Osteoblast (primary cell): ENCODE data around the gene ADGRL3. TPM values are rescaled to one million over a fixed set of nuclear protein-coding genes. Genes with fewer than 3 reads are reported as not detected.

Experiments
- DNase-seq: peaks from one replicate; pipeline ENCODE4 v3.0.0; 2011; ENCODE audit warnings: low spot score, mixed read lengths; ENCODE audit not compliant: insufficient read length; ENCODE audit errors: missing footprints
- H2AFZ ChIP-seq: 2 replicates; pipeline ENCODE4 v1.6.0; 2011; ENCODE audit warnings: mild to moderate bottlenecking, low read length
- H3K27ac ChIP-seq: 2 replicates; pipeline ENCODE4 v1.5.1; 2011; ENCODE audit warnings: mild to moderate bottlenecking, low read depth, low read length, moderate library complexity
- H3K27me3 ChIP-seq: 2 replicates; pipeline ENCODE4 v1.6.0; 2012; ENCODE audit warnings: mild to moderate bottlenecking, control low read depth, inconsistent platforms, low read length, moderate library complexity; ENCODE audit not compliant: insufficient read depth
- H3K36me3 ChIP-seq: 2 replicates; pipeline ENCODE4 v1.5.1; 2011; ENCODE audit warnings: mild to moderate bottlenecking, low read length, control low read depth, moderate library complexity; ENCODE audit not compliant: insufficient read depth
- H3K4me1 ChIP-seq: 2 replicates; pipeline ENCODE4 v1.5.1; 2011; ENCODE audit warnings: mild to moderate bottlenecking, low read length, control low read depth, moderate library complexity; ENCODE audit not compliant: insufficient read depth
- H3K4me2 ChIP-seq: 2 replicates; pipeline ENCODE4 v1.6.0; 2011; ENCODE audit warnings: mild to moderate bottlenecking, low read length; ENCODE audit not compliant: insufficient read depth
- H3K4me3 ChIP-seq: fragments of 200-600 bp; sonication (generic); 3 replicates; pipeline ENCODE4 v1.5.1; 2012; ENCODE audit warnings: mild to moderate bottlenecking, low read length, inconsistent platforms; ENCODE audit not compliant: insufficient read depth
- H3K79me2 ChIP-seq: 2 replicates; pipeline ENCODE4 v1.6.0; 2012; ENCODE audit warnings: mild to moderate bottlenecking, low read length, control low read depth, inconsistent platforms; ENCODE audit not compliant: insufficient read depth
- H3K9me3 ChIP-seq: 2 replicates; pipeline ENCODE4 v1.5.1; 2011; ENCODE audit warnings: low read depth, low read length, control low read depth
- H4K20me1 ChIP-seq: 2 replicates; pipeline ENCODE4 v1.6.0; 2012; ENCODE audit warnings: mild to moderate bottlenecking, low read length, control low read depth; ENCODE audit not compliant: insufficient read depth
- total RNA-seq: library from RNA; depleted of rRNA; stranded (reverse); fragments of >200 nt; gene quantifications from 2 replicates; pipeline ENCODE4 v1.2.3, GENCODE V29; 2012
- TF ChIP-seq, protein P1 (sequence below): IDR thresholded peaks from 2 replicates; pipeline ENCODE4 v1.5.1; 2011; ENCODE audit warnings: mild to moderate bottlenecking, low read depth, low read length, moderate library complexity; ENCODE audit errors: extremely low read depth

Gene ADGRL3
- total RNA-seq, 1 donor, result not detected

DNA sequence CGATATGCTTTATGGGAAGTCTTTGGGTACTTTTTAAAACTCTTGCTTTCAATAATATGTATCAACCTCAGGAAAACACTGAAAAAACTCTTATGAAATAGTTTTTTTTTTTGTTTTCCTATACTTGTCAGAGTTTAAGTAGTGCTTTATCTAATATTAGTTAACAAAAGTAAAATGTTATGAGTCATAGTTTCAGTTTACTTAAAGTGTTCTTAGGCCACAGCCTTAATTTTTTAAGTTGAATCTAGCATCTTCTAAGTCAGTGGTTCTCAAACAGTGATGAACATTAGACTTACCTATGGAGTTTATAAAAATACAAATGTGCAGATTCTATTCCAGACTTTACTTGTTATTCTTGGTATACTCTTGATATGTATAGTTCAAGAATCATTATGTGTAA is 26.3 kb upstream of the ADGRL3 start:
- H3K9me3 ChIP-seq, result no peaks in the 10 kb centered on the region
- TF ChIP-seq, protein P1, sequence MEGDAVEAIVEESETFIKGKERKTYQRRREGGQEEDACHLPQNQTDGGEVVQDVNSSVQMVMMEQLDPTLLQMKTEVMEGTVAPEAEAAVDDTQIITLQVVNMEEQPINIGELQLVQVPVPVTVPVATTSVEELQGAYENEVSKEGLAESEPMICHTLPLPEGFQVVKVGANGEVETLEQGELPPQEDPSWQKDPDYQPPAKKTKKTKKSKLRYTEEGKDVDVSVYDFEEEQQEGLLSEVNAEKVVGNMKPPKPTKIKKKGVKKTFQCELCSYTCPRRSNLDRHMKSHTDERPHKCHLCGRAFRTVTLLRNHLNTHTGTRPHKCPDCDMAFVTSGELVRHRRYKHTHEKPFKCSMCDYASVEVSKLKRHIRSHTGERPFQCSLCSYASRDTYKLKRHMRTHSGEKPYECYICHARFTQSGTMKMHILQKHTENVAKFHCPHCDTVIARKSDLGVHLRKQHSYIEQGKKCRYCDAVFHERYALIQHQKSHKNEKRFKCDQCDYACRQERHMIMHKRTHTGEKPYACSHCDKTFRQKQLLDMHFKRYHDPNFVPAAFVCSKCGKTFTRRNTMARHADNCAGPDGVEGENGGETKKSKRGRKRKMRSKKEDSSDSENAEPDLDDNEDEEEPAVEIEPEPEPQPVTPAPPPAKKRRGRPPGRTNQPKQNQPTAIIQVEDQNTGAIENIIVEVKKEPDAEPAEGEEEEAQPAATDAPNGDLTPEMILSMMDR, result no peak
- no peaks in the 10 kb centered on the region for H3K36me3 ChIP-seq
- H3K79me2 ChIP-seq, result no peaks in the 10 kb centered on the region
- H3K27ac ChIP-seq, result no peak overlapping the region
- no peak overlapping the region for H2AFZ ChIP-seq
- no peak overlapping the region for H3K4me2 ChIP-seq
- H3K27me3 ChIP-seq, result no peaks in the 10 kb centered on the region
- H3K4me1 ChIP-seq, result no peaks in the 10 kb centered on the region
- H3K4me3 ChIP-seq, result no peak overlapping the region
- no peaks in the 10 kb centered on the region for H4K20me1 ChIP-seq
- DNase-seq, result peak; percentile 39

DNA sequence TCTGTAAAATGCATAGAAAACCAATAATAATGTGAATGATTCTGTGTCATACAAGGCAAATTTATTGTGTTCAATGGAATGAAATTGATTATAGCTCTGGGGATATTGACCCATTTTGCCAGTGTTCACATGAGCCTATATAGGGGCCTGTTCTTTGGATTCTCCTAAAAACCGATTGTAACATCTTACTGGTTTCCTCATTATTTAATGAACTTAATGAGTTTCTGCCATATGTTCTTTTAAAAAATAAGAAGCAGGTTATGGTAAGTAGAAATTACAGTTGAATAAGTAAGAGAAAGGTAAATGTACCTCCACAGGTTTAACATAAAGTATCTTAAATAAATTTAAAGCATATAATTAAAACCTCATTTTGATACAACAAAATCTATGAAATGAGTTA is 24.6 kb upstream of the ADGRL3 start:
- no peaks in the 10 kb centered on the region for H3K79me2 ChIP-seq
- H3K4me2 ChIP-seq, result no peak overlapping the region
- no peak overlapping the region for H2AFZ ChIP-seq
- no peaks in the 10 kb centered on the region for H3K4me1 ChIP-seq
- no peak overlapping the region for H3K27ac ChIP-seq
- H4K20me1 ChIP-seq, result no peaks in the 10 kb centered on the region
- DNase-seq, result no peak
- no peak overlapping the region for H3K4me3 ChIP-seq
- no peaks in the 10 kb centered on the region for H3K9me3 ChIP-seq
- TF ChIP-seq, protein P1, result no peak
- no peaks in the 10 kb centered on the region for H3K36me3 ChIP-seq
- H3K27me3 ChIP-seq, result no peaks in the 10 kb centered on the region

DNA sequence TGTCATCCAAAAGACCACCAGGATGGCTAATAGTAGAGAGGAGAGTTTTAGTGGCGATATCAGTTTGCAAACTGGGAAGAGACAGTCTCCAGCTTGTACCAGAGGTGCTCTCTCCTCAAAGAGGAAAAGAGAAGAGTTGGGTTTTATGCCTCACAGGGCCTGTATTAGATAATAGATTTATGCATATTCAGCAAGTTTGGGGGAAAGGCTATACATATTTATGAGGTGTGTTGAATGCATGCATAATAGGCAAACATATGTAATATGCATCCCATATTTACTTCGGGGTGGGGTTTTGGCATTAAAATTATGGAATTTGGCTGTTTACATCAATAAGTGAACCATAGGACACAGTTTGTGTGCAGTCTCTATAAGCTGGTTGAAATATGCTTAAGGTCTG is 22.8 kb upstream of the ADGRL3 start:
- Histone ChIP-seq H3K79me2 (no peaks in the 10 kb centered on the region), H3K27ac (no peak overlapping the region), H2AFZ (no peak overlapping the region), H3K9me3 (no peaks in the 10 kb centered on the region), H3K27me3 (no peaks in the 10 kb centered on the region), H3K36me3 (no peaks in the 10 kb centered on the region), H3K4me1 (no peaks in the 10 kb centered on the region), H4K20me1 (no peaks in the 10 kb centered on the region), H3K4me2 (no peak overlapping the region), H3K4me3 (no peak overlapping the region)
- no peak for DNase-seq
- TF ChIP-seq, protein P1, result no peak

DNA sequence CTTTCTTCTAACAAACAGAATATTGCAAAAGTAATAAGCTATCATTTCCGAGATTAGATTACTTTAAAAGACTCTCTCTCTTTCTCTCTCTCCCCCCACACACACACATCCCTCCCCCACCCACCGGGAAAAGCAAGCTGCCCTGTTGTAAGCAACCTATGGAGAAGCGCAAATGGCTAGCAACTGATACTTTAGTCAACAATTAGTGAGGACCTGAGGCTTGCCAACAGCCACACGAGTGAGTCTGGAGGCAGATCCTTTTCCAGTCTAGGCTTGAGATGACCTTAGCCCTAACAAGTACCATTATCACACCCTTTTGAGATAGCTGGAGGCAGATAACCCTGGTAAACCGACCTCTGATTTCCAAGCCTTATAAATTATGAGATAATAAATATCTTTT is 19.7 kb upstream of the ADGRL3 start:
- Histone ChIP-seq H3K4me2 (no peak overlapping the region), H3K27me3 (no peaks in the 10 kb centered on the region), H3K36me3 (no peaks in the 10 kb centered on the region), H4K20me1 (no peaks in the 10 kb centered on the region), H3K27ac (no peak overlapping the region), H3K79me2 (no peaks in the 10 kb centered on the region), H3K4me3 (no peak overlapping the region), H3K4me1 (no peaks in the 10 kb centered on the region), H2AFZ (no peak overlapping the region), H3K9me3 (peaks cover 1% of the 10 kb centered on the region)
- no peak for DNase-seq
- TF ChIP-seq, protein P1, result no peak
